ENCODE measurements around the gene SLU7. TPM values are rescaled to one million over a fixed set of nuclear protein-coding genes. Genes with fewer than 3 reads are reported as not detected.

The SLU7 gene
- total RNA-seq, 1 experiment from 2014 or later = 75.3 TPM

GRCh38 chr5:160354666-160355065 is 64.2 kb downstream of the SLU7 start:
- DNase-seq = no peak
- no peak overlapping the region for H3K4me2 ChIP-seq
- H3K4me3 ChIP-seq = no peak overlapping the region
- no peaks in the 10 kb centered on the region for H3F3A ChIP-seq (ENCODE audit: insufficient read depth, low read depth)
- no TSS peak for BruUV-seq (replicated peaks)
- H3K4me1 ChIP-seq (replicated peaks; ENCODE audit: insufficient read depth) = no peaks in the 10 kb centered on the region
- ChIA-PET POLR2A (ENCODE audit: unreplicated experiment) (no interaction called here), CTCF (no interaction called here)
- H3K9me3 ChIP-seq (ENCODE audit: insufficient read depth, low read depth) = no peaks in the 10 kb centered on the region
- no peak overlapping the region for H3K27ac ChIP-seq
- H3K27me3 ChIP-seq (ENCODE audit: insufficient read depth, low read depth) = no peaks in the 10 kb centered on the region
- intact Hi-C loops (cut with micrococcal nuclease; ENCODE audit: unreplicated experiment) = no loop called here
- H2AFZ ChIP-seq = no peak overlapping the region
- TF ChIP-seq EZH2 (IDR thresholded peaks at IDR 0.05; ENCODE audit: low read depth) = no peak
- TF ChIP-seq CTCF (conservative IDR thresholded peaks at IDR 0.05) = no peak
- H4K20me1 ChIP-seq (ENCODE audit: insufficient read depth) = no peaks in the 10 kb centered on the region
- no peaks in the 10 kb centered on the region for H3K9me2 ChIP-seq (ENCODE audit: insufficient read depth)
- no peaks in the 10 kb centered on the region for H3K36me3 ChIP-seq (ENCODE audit: low read depth)
- no peaks in the 10 kb centered on the region for H3K79me2 ChIP-seq (ENCODE audit: low read depth)

DNA sequence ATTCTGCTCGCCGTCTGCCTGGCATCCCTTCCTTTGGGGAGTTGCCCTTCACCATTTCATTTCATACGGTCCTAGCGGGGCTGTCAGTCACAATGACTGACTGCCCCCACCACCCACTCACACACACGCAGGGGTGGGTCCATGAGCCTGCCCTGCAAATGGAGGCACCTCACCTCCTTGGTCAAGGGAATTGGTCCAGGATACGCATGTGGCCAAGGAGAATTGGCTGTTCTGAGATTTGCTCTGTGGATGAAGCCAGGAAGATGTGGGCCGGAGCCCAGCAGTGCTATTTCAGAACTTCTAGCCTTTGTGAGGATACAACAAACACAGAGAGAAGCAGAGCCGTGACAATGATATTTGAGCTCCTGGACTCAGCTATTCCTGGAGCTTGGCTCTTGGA is 65.5 kb downstream of the SLU7 start:
- ChIA-PET POLR2A (ENCODE audit: unreplicated experiment) (no interaction called here), CTCF (no interaction called here)
- no peaks in the 10 kb centered on the region for H3K27me3 ChIP-seq (ENCODE audit: insufficient read depth, low read depth)
- intact Hi-C loops (cut with micrococcal nuclease; ENCODE audit: unreplicated experiment) = no loop called here
- H3F3A ChIP-seq (ENCODE audit: insufficient read depth, low read depth) = no peaks in the 10 kb centered on the region
- no peaks in the 10 kb centered on the region for H3K9me2 ChIP-seq (ENCODE audit: insufficient read depth)
- H3K36me3 ChIP-seq (ENCODE audit: low read depth) = no peaks in the 10 kb centered on the region
- no peaks in the 10 kb centered on the region for H3K9me3 ChIP-seq (ENCODE audit: insufficient read depth, low read depth)
- no peak overlapping the region for H3K4me2 ChIP-seq
- no peaks in the 10 kb centered on the region for H3K4me1 ChIP-seq (replicated peaks; ENCODE audit: insufficient read depth)
- TF ChIP-seq EZH2 (IDR thresholded peaks at IDR 0.05; ENCODE audit: low read depth) (no peak), CTCF (conservative IDR thresholded peaks at IDR 0.05) (no peak)
- no peak overlapping the region for H2AFZ ChIP-seq
- no peak overlapping the region for H3K4me3 ChIP-seq
- no peak overlapping the region for H3K27ac ChIP-seq
- DNase-seq = no peak
- H3K79me2 ChIP-seq (ENCODE audit: low read depth) = no peaks in the 10 kb centered on the region
- H4K20me1 ChIP-seq (ENCODE audit: insufficient read depth) = no peaks in the 10 kb centered on the region
- no TSS peak for BruUV-seq (replicated peaks)

DNA sequence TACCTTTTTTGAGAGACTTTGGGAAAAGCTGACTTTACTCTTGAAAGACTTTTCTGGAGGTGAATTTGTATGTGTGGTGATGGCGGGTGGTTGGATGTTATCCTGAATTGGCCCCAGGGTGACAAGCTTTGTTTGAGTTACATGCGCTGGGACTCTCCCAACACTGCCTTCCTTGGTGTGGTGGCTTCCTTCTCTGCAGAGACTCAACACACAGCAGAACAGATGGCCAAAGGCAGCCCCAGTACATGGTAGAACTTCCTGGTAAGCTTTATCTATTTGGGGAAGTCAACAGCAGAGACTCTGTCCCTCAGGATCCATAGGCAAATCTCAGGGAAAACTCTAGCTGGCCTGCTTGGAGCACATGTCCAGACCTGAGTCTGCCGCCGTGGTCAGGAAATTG is 66.6 kb downstream of the SLU7 start:
- DNase-seq = no peak
- H3K79me2 ChIP-seq (ENCODE audit: low read depth) = no peaks in the 10 kb centered on the region
- H2AFZ ChIP-seq = no peak overlapping the region
- H4K20me1 ChIP-seq (ENCODE audit: insufficient read depth) = no peaks in the 10 kb centered on the region
- intact Hi-C loops (cut with micrococcal nuclease; ENCODE audit: unreplicated experiment) = no loop called here
- CTCF ChIA-PET = no interaction called here
- TF ChIP-seq CTCF (conservative IDR thresholded peaks at IDR 0.05) (no peak), EZH2 (IDR thresholded peaks at IDR 0.05; ENCODE audit: low read depth) (no peak)
- H3K4me3 ChIP-seq = no peak overlapping the region
- H3K9me3 ChIP-seq (ENCODE audit: insufficient read depth, low read depth) = no peaks in the 10 kb centered on the region
- H3K9me2 ChIP-seq (ENCODE audit: insufficient read depth) = no peaks in the 10 kb centered on the region
- no peaks in the 10 kb centered on the region for H3K4me1 ChIP-seq (replicated peaks; ENCODE audit: insufficient read depth)
- no peak overlapping the region for H3K4me2 ChIP-seq
- H3K27me3 ChIP-seq (ENCODE audit: insufficient read depth, low read depth) = no peaks in the 10 kb centered on the region
- H3K36me3 ChIP-seq (ENCODE audit: low read depth) = no peaks in the 10 kb centered on the region
- POLR2A ChIA-PET (ENCODE audit: unreplicated experiment) = no interaction called here
- H3K27ac ChIP-seq = no peak overlapping the region
- H3F3A ChIP-seq (ENCODE audit: insufficient read depth, low read depth) = no peaks in the 10 kb centered on the region
- BruUV-seq (replicated peaks) = no TSS peak

Other genes starting within 250 kb of the SLU7 start
- gene FABP6, start 189.6 kb downstream of the SLU7 start, total RNA-seq (2021) = 1.7 and 5.7 TPM in 2 replicates
- gene CCNJL, start 106.5 kb downstream of the SLU7 start, total RNA-seq (2021) = 33.9 and 34.7 TPM in 2 replicates
- gene C1QTNF2, start 48.5 kb downstream of the SLU7 start, total RNA-seq (2021) = 0.15 and 0.20 TPM in 2 replicates
- 8.6 and 10.5 TPM in 2 replicates for gene FAM200C, start 19.0 kb downstream of the SLU7 start, total RNA-seq (2021)
- 262 and 272 TPM in 2 replicates for gene PTTG1, start 2.8 kb upstream of the SLU7 start, total RNA-seq (2021)

Data from PC-9 (cell line).